ENCODE results near the gene LPCAT1.

- TF ChIP-seq, protein P1, sequence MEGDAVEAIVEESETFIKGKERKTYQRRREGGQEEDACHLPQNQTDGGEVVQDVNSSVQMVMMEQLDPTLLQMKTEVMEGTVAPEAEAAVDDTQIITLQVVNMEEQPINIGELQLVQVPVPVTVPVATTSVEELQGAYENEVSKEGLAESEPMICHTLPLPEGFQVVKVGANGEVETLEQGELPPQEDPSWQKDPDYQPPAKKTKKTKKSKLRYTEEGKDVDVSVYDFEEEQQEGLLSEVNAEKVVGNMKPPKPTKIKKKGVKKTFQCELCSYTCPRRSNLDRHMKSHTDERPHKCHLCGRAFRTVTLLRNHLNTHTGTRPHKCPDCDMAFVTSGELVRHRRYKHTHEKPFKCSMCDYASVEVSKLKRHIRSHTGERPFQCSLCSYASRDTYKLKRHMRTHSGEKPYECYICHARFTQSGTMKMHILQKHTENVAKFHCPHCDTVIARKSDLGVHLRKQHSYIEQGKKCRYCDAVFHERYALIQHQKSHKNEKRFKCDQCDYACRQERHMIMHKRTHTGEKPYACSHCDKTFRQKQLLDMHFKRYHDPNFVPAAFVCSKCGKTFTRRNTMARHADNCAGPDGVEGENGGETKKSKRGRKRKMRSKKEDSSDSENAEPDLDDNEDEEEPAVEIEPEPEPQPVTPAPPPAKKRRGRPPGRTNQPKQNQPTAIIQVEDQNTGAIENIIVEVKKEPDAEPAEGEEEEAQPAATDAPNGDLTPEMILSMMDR (IDR thresholded peaks at IDR 0.05 in 2 of 3, conservative IDR thresholded peaks at IDR 0.05 in 1 of 3; ENCODE audit: borderline replicate concordance in 1 of 3, insufficient read depth in 1 of 3, low read depth in 2 of 3, low read length in 2 of 3), result no peak
- TF ChIP-seq EZH2 (IDR thresholded peaks at IDR 0.05) (no peak), POLR2A (IDR thresholded peaks at IDR 0.05; ENCODE audit: borderline replicate concordance, extremely low read depth, insufficient read depth, insufficient read length) (no peak), JUND (IDR thresholded peaks at IDR 0.05) (no peak)
Observed at GRCh38 chr5:1428107-1428506, 95.7 kb downstream of the LPCAT1 start.

Data from HCT116 (cell line).